PC-9 (cell line): ENCODE results near the gene LRSAM1.

Experiments used
- CTCF ChIP-seq: fragments of 200-600 bp; sonication (generic); conservative IDR thresholded peaks from 2 replicates; pipeline ENCODE4 v1.6.1; 2017; ENCODE audit warnings: mixed run types, antibody characterized with exemption, mild to moderate bottlenecking, moderate library complexity
- EZH2 ChIP-seq: fragments of 200-600 bp; sonication (generic); IDR thresholded peaks from 2 replicates; pipeline ENCODE4 v1.8.0; 2017; ENCODE audit warnings: antibody characterized with exemption, low read depth

DNA sequence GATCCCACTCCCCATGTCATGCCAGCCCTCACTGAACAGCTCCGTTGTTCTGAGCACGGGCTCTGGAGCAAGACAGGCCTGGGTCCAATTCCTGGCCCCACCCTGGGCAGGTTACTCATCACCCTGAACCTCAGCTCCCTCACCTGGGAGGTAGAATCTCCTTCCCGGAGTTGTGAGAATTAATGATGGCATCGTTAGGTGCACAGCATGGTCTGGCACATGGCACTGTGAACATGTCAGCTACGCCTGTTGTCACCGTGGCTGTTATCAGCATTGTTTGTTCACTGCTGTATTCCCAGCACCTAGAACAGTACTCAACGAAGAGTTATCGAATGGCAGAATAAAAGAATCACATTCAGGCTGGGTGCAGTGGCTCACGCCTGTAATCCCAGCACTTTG is 43.0 kb downstream of the LRSAM1 start:
- no peak for TF ChIP-seq CTCF
- no peak for TF ChIP-seq EZH2
